GM12878 (cell line): Measurements from ENCODE around the gene CCNJL. TPM values are rescaled to one million over a fixed set of nuclear protein-coding genes. Genes with fewer than 3 reads are reported as not detected.

Experiments used
- ATAC-seq: fragments of 200-7000 bp; cut with Tn5 transposase; 3 replicates; pipeline ENCODE4 v1.9.1; 2020; ENCODE audit warnings: mild to moderate bottlenecking, moderate library complexity
- BruUV-seq: library from RNA; stranded (reverse); fragments of 400-500 nt; replicated peaks from 2 replicates; lab custom pipeline; 2021; lab: Mats Ljungman, UMichigan
- CTCF ChIA-PET: fragments of 300-600 bp; sonication (Branson Sonifier 250); formaldehyde crosslinking; extraction: SDS; loops from one replicate; lab custom pipeline; 2021; ENCODE audit warnings: inconsistent platforms; lab: Yijun Ruan, JAX
- POLR2A ChIA-PET: fragments of 350-600 bp; formaldehyde crosslinking; extraction: SDS; loops from one replicate; lab custom pipeline; 2021; ENCODE audit warnings: inconsistent platforms; lab: Charles Lee
- RAD21 ChIA-PET: fragments of 300-600 bp; sonication (Branson Sonifier 250); formaldehyde crosslinking; loops from one replicate; lab custom pipeline; 2023; ENCODE audit warnings: antibody characterized with exemption; ENCODE audit not compliant: unreplicated experiment; lab: Charles Lee
- SMC1A ChIA-PET: fragments of 300-600 bp; sonication (Branson Sonifier 250); formaldehyde crosslinking; loops from one replicate; lab custom pipeline; 2023; ENCODE audit not compliant: unreplicated experiment, uncharacterized antibody; lab: Charles Lee
- DNase-seq: peaks from one replicate; pipeline ENCODE4 v3.0.0-alpha.2; 2011; ENCODE audit warnings: low read depth, low spot score
- FAIRE-seq: peaks from 3 replicates; lab custom pipeline; 2011; peaks lifted over from hg19 to GRCh38; lab: Jason Lieb, UNC
- H2AFZ ChIP-seq: 2 replicates; pipeline ENCODE4 v1.6.0; 2011; ENCODE audit warnings: low read depth, low read length, control low read depth; ENCODE audit not compliant: control insufficient read depth
- H3K27ac ChIP-seq: 2 replicates; pipeline ENCODE4 v1.5.1; 2011; ENCODE audit warnings: control low read depth; ENCODE audit not compliant: control insufficient read depth, insufficient read depth
- H3K27me3 ChIP-seq, 2 experiments: replicated peaks in 1 of 2; 2 replicates each; pipeline versions ENCODE4 v1.6.0 to v1.6.1; 2011; ENCODE audit warnings: low read length in 1 of 2; ENCODE audit not compliant: control insufficient read depth in 2 of 2, insufficient read depth in 2 of 2
- H3K36me3 ChIP-seq, 2 experiments: 2 replicates each; pipeline ENCODE4 v1.5.1; 2011; ENCODE audit warnings: low read length in 1 of 2; ENCODE audit not compliant: control insufficient read depth in 2 of 2, insufficient read depth in 2 of 2
- H3K4me1 ChIP-seq: 2 replicates; pipeline ENCODE4 v1.6.1; 2011; ENCODE audit warnings: mild to moderate bottlenecking, low read length, moderate library complexity, mixed read lengths; ENCODE audit not compliant: control insufficient read depth, insufficient read depth
- H3K4me2 ChIP-seq: 2 replicates; pipeline ENCODE4 v1.6.0; 2011; ENCODE audit warnings: control low read depth; ENCODE audit not compliant: control insufficient read depth, insufficient read depth
- H3K4me3 ChIP-seq: fragments of 200-600 bp; sonication (generic); 2 replicates; pipeline ENCODE4 v1.5.1; 2016
- H3K79me2 ChIP-seq: 2 replicates; pipeline ENCODE4 v1.6.0; 2011; ENCODE audit warnings: low read length; ENCODE audit not compliant: control insufficient read depth, insufficient read depth
- H3K9ac ChIP-seq: 2 replicates; pipeline ENCODE4 v1.8.0; 2011; ENCODE audit warnings: low read length, control low read depth, mixed read lengths; ENCODE audit not compliant: control insufficient read depth, insufficient read depth
- H3K9me3 ChIP-seq: replicated peaks from 3 replicates; pipeline ENCODE4 v1.5.1; 2011; ENCODE audit warnings: mild to moderate bottlenecking, low read length; ENCODE audit not compliant: control insufficient read depth, insufficient read depth
- H4K20me1 ChIP-seq: 2 replicates; pipeline ENCODE4 v1.6.0; 2011; ENCODE audit not compliant: control insufficient read depth, insufficient read depth
- BCL11A ChIP-seq: IDR thresholded peaks from 2 replicates; pipeline ENCODE4 v1.6.1; 2011; ENCODE audit warnings: low read depth, low read length
- BHLHE40 ChIP-seq, 2 experiments: fragments of 450-650 bp in 1 of 2; IDR thresholded peaks; 2 replicates each; pipeline ENCODE4 v1.6.1; 2011 to 2017; ENCODE audit warnings: low read depth in 2 of 2, borderline replicate concordance in 1 of 2, improper control_type of control experiment in 1 of 2, low read length in 1 of 2, mild to moderate bottlenecking in 1 of 2
- JUNB ChIP-seq: IDR thresholded peaks from 2 replicates; pipeline ENCODE4 v1.6.1; 2016; ENCODE audit warnings: antibody characterized with exemption, mild to moderate bottlenecking
- MTA2 ChIP-seq: fragments of 450-650 bp; IDR thresholded peaks from 2 replicates; pipeline ENCODE4 v1.6.1; 2016; ENCODE audit warnings: low read depth, mild to moderate bottlenecking, moderate library complexity
- POLR2AphosphoS5 ChIP-seq: IDR thresholded peaks from 2 replicates; pipeline ENCODE4 v1.6.1; 2011; ENCODE audit warnings: mild to moderate bottlenecking, low read length, inconsistent platforms
- RB1 ChIP-seq: fragments of 450-650 bp; formaldehyde crosslinking; IDR thresholded peaks from 2 replicates; pipeline ENCODE4 v1.6.1; 2017; ENCODE audit warnings: mild to moderate bottlenecking, borderline replicate concordance
- SMC3 ChIP-seq: IDR thresholded peaks from 2 replicates; pipeline ENCODE4 v1.6.1; 2011; ENCODE audit warnings: low read length, improper control_type of control experiment, borderline replicate concordance
- SUZ12 ChIP-seq: fragments of 200-600 bp; sonication (generic); IDR thresholded peaks from one replicate; pipeline ENCODE4 v1.6.1; 2018; ENCODE audit warnings: antibody characterized with exemption, mild to moderate bottlenecking; ENCODE audit not compliant: unreplicated experiment
- TCF12 ChIP-seq: IDR thresholded peaks from 2 replicates; pipeline ENCODE4 v1.6.1; 2011; ENCODE audit warnings: low read depth, mild to moderate bottlenecking, low read length
- TCF3 ChIP-seq: IDR thresholded peaks from 2 replicates; pipeline ENCODE4 v1.6.1; 2012; ENCODE audit warnings: low read depth, mild to moderate bottlenecking, low read length, borderline replicate concordance; ENCODE audit not compliant: insufficient read depth
- TCF7 ChIP-seq: IDR thresholded peaks from 2 replicates; pipeline ENCODE4 v1.6.1; 2014; ENCODE audit warnings: antibody characterized with exemption, borderline replicate concordance
- ZNF207 ChIP-seq: fragments of 450-650 bp; IDR thresholded peaks from 2 replicates; pipeline ENCODE4 v1.6.1; 2014; ENCODE audit warnings: antibody characterized with exemption, mild to moderate bottlenecking, borderline replicate concordance
- WGBS: methylation state at CpG from one replicate; pipeline ENCODE4 v1.1.6; 2016; ENCODE audit warnings: low lambda C conversion rate; ENCODE audit not compliant: insufficient replicate concordance, insufficient coverage; ENCODE audit errors: missing lambda C conversion rate; 5-methylcytosine and 5-hydroxymethylcytosine counted together
- in situ Hi-C: fragments of 300-500 bp; cut with MboI; formaldehyde crosslinking; loops from 9 replicates; pipeline ENCODE4 v1.14.3; 2018; ENCODE audit warnings: mixed read lengths
- intact Hi-C: fragments of 100-400 bp; cut with micrococcal nuclease; formaldehyde crosslinking; loops from one replicate; pipeline ENCODE4 v1.14.2; 2022; ENCODE audit not compliant: unreplicated experiment
- polyA plus RNA-seq, 11 experiments: library from polyadenylated mRNA; depleted of rRNA in 4 of 11; unstranded in 6 of 11; stranded (reverse) in 5 of 11; fragments of >200 nt; fragmentation: Nextera tagmentation in 4 of 11; fragmentation: Illumina TruSeq in 1 of 11; extraction: Ambion mirVana in 4 of 11; extraction: Trizol in 1 of 11; gene quantifications; 1 replicate in 1 of 11; 2 replicates in 10 of 11; pipeline versions ENCODE4 v1.2.1 to v1.2.3, GENCODE V29; 2011 to 2016; ENCODE audit warnings: inconsistent platforms in 2 of 11, missing spikeins in 2 of 11, low read depth in 1 of 11
- total RNA-seq, 4 experiments: library from RNA; depleted of rRNA in 3 of 4; stranded (reverse); fragments of >200 nt in 3 of 4; fragmentation: Illumina TruSeq in 1 of 4; extraction: Trizol in 1 of 4; gene quantifications; 2 replicates each; pipeline versions ENCODE4 v1.2.1 to v1.2.3, GENCODE V29; 2013 to 2021
- TF ChIP-seq, protein P1 (sequence below): IDR thresholded peaks from 2 replicates; pipeline ENCODE4 v1.6.1; 2011; ENCODE audit warnings: borderline replicate concordance, low read depth, mild to moderate bottlenecking, moderate library complexity, low read length; ENCODE audit not compliant: insufficient read depth, poor library complexity, severe bottlenecking
- TF ChIP-seq, protein P2 (sequence below): fragments of 450-650 bp; IDR thresholded peaks from 2 replicates; pipeline ENCODE4 v1.6.1; 2017; ENCODE audit warnings: borderline replicate concordance

The CCNJL gene
- total and polyA plus RNA-seq, 10 of the 15 experiments (the other 5 are each of a cell fraction or from before 2014, with no cell fraction given) = 0.09 to 0.20 (median 0.10) TPM; not detected in 7

DNA sequence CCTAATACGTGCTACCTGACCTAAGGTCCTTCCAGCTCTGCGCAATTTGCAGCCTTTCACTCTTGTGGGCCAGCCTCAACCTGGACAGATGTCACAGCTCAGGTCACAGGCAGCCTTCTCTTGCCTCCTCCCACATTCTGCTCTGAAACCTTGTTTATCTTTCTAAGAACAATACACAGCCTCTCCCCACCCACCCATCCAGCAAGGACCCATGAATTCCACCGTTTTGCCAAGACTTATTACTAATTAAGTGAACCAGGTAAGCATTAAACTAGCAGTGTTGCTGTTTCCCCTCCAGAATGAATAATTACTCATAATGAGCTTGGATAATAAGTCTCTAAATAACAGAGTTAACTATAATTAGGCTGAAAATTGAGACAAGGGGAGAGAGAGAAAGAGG, 72.0 kb downstream of the CCNJL start:
- intact Hi-C loops = no loop called here
- no TSS peak for BruUV-seq
- H3K27me3 ChIP-seq = no peaks in the 10 kb centered on the region
- TF ChIP-seq, protein P1, sequence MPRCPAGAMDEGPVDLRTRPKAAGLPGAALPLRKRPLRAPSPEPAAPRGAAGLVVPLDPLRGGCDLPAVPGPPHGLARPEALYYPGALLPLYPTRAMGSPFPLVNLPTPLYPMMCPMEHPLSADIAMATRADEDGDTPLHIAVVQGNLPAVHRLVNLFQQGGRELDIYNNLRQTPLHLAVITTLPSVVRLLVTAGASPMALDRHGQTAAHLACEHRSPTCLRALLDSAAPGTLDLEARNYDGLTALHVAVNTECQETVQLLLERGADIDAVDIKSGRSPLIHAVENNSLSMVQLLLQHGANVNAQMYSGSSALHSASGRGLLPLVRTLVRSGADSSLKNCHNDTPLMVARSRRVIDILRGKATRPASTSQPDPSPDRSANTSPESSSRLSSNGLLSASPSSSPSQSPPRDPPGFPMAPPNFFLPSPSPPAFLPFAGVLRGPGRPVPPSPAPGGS = no peak
- TF ChIP-seq MTA2 = 0 out of 2 replicates have a peak, but pooled peaks have one; percentile 24
- TF ChIP-seq, all 136 proteins: peak for 1
- WGBS = 2% methylated on average over 3 of the region's 3 CpGs
- no peaks in the 10 kb centered on the region for H3K9me3 ChIP-seq
- ChIA-PET SMC1A (interaction anchor here (0.8 to 1.5 kb wide), 3 partner anchors 8 to 160 kb away, joined by 3 read pairs; no protein-coding TSS in a partner anchor), POLR2A (interaction anchor here (1.0 kb wide), 1 partner anchor 14 kb away, joined by 3 read pairs; no protein-coding TSS in a partner anchor), RAD21 (interaction anchor here (0.5 to 1.1 kb wide), 4 partner anchors 8 to 218 kb away, joined by 3 to 5 read pairs (median 3); no protein-coding TSS in a partner anchor), CTCF (interaction anchor here (0.9 to 6.3 kb wide), 3 partner anchors 9 to 218 kb away, joined by 3 to 37 read pairs (median 5); no protein-coding TSS in a partner anchor)
- H3K4me1 ChIP-seq = peaks cover 5% of the 10 kb centered on the region
- in situ Hi-C loops = no loop called here
- no peak overlapping the region for H3K9ac ChIP-seq
- no peak overlapping the region for H3K4me3 ChIP-seq
- no peaks in the 10 kb centered on the region for H3K79me2 ChIP-seq
- H3K27ac ChIP-seq = no peak overlapping the region
- no peak overlapping the region for H3K4me2 ChIP-seq
- DNase-seq (no peak), FAIRE-seq (no peak), ATAC-seq (no peak)
- H4K20me1 ChIP-seq = no peaks in the 10 kb centered on the region
- no peaks in the 10 kb centered on the region for H3K36me3 ChIP-seq
- no peak overlapping the region for H2AFZ ChIP-seq

DNA sequence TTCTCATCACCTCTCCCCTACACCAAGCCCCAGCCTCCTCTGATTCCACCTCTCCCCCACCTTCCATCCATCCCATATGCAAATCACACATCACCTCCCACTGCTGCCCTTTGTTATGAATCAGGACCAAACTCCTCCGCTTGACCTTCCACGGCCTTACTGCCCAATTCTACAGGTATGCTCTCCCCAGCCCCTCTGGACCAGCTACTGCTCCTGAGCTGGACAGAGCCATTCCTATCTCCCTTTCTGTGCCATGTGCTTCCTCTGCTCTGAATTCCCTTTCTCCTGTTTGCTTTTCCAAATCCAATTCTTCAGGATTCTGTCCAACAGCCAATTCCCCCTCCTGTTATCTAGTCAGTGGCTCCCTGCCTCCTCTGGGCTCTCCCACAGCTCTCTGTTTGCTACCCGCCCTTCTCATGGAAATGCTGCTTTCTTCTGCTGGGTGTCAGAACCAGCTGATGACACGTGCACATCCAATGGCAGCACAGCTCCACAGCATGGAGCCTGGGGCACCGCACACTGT, 74.7 kb downstream of the CCNJL start:
- Histone ChIP-seq H3K9me3 (no peaks in the 10 kb centered on the region), H2AFZ (no peak overlapping the region), H3K36me3 (no peaks in the 10 kb centered on the region), H3K27me3 (no peaks in the 10 kb centered on the region), H3K4me3 (no peak overlapping the region), H3K27ac (no peak overlapping the region), H3K9ac (no peak overlapping the region), H3K4me2 (no peak overlapping the region), H3K4me1 (peaks cover 5% of the 10 kb centered on the region; the same call in 1 of the 2 replicates), H4K20me1 (no peaks in the 10 kb centered on the region), H3K79me2 (no peaks in the 10 kb centered on the region)
- RAD21 ChIA-PET = no interaction called here
- ATAC-seq (no peak), FAIRE-seq (no peak), DNase-seq (no peak)
- in situ Hi-C loops = no loop called here
- SMC1A ChIA-PET = interaction anchor here (0.6 kb wide), 1 partner anchor 703 kb away, joined by 3 read pairs; no protein-coding TSS in a partner anchor
- POLR2A ChIA-PET = no interaction called here
- no TSS peak for BruUV-seq
- CTCF ChIA-PET = interaction anchor here (1.2 kb wide), 1 partner anchor 38 kb away, joined by 3 read pairs; no protein-coding TSS in a partner anchor
- intact Hi-C loops = no loop called here
- 60% methylated on average over 5 of the region's 5 CpGs for WGBS
- TF ChIP-seq TCF12 (no peak), SUZ12 (no peak), TCF3 (no peak), RB1 (no peak), TCF7 (no peak), BCL11A (no peak), JUNB (no peak), BHLHE40 (IDR thresholded peaks at IDR 0.05; ENCODE audit: borderline replicate concordance in 1 of 2, low read depth in 2 of 2, low read length in 1 of 2) (no peak), SMC3 (no peak), POLR2AphosphoS5 (no peak), ZNF207 (no peak)
- TF ChIP-seq, protein P2, sequence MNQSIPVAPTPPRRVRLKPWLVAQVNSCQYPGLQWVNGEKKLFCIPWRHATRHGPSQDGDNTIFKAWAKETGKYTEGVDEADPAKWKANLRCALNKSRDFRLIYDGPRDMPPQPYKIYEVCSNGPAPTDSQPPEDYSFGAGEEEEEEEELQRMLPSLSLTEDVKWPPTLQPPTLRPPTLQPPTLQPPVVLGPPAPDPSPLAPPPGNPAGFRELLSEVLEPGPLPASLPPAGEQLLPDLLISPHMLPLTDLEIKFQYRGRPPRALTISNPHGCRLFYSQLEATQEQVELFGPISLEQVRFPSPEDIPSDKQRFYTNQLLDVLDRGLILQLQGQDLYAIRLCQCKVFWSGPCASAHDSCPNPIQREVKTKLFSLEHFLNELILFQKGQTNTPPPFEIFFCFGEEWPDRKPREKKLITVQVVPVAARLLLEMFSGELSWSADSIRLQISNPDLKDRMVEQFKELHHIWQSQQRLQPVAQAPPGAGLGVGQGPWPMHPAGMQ = no peak
